ENCODE measurements around the gene FGR.
"Not testable (repeated sequence)": the region's sequence is repeated elsewhere in the genome, so short reads cannot be mapped to it uniquely, and the experiment has no call there.

The FGR gene

DNA sequence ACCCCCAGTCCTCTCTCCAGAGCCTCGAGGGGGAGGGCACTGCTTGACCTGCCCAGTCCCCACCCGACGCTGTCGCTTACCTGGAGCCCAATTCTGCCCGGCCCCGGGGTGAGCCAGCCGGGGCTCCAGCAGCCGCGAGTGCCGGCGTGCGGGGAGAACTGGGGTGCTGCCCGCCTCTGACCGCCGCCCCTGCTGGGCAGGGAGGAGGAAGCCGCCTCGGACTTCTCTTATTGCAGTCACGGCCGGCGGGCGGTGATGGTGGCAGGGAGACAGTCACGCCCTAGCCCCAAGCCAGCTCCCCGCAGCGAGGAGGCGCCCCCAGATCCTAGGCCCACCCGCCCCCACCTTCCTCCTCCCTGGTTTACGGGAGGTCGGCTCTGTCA is at the start of gene FGR:
Gene FGR, minus strand, starts transcription at position 201 of the 383 bp plus-strand sequence. CDS start 11,269 bp downstream, outside the sequence.
- ATAC-seq (no peak), DNase-seq (no peak)

DNA sequence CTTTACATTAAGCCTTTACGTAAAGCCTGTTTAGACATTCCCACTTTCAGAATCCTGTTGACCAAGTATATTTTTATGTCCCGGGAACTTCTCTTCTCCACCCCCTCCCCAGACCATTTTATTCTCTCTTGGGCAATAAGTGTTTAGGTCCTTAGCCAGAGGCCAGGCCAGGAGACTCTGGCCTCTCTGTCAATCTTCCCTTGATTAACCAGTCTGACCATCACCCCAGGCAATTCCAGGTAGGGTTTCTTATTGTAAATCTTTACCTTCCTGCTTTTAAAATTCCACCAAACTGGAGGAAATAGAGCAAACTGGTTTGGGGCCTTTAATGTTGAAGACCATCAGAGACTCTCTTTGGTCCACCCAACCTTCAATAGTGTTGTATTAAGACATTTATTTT is 49.2 kb upstream of the FGR start:
- no peak for ATAC-seq
- DNase-seq: no peak

DNA sequence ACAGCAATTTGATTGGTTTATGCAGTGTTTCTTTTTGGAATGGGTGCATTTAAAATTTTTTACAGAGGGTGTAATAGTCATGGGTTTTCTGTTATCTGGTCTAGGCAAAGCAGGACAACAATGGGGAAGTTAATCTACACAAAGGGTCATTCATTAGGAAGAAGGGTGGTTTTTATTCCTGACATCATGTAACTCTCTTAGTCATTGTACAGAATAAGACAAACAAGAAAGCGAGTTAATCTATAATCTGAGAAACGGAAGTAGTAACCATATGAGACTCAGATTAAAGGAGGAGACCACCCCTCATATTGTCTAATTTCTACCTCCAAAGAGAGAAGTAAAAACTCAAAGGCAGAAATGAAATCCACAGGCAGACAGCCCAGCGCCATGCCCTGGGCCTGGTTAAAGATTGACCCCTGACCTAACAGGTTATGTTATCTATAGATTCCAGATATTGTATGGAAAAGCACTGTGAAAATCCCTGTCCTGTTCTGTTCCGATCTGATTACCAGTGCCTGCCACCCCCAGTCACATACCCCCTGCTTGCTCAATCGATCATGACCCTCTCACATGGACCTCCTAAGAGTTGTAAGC is 47.5 kb upstream of the FGR start:
- DNase-seq (no peak), ATAC-seq (no peak)

DNA sequence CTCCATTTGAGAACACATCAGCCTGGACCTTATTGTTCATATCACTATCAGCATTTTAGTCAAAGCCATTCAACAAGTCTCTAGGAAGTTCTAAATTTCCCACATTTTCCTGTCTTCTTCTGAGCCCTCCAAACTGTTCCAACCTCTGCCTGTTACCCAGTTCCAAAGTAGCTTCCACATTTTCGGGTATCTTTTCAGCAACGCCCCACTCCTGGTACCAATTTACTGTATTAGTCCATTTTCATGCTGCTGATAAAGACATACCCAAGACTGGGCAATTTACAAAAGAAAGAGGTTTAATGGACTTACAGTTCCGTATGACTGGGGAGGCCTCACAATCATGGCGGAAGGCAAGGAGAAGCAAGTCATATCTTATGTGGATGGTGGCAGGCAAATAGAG is 46.6 kb upstream of the FGR start:
- DNase-seq, ATAC-seq: not testable (repeated sequence)

DNA sequence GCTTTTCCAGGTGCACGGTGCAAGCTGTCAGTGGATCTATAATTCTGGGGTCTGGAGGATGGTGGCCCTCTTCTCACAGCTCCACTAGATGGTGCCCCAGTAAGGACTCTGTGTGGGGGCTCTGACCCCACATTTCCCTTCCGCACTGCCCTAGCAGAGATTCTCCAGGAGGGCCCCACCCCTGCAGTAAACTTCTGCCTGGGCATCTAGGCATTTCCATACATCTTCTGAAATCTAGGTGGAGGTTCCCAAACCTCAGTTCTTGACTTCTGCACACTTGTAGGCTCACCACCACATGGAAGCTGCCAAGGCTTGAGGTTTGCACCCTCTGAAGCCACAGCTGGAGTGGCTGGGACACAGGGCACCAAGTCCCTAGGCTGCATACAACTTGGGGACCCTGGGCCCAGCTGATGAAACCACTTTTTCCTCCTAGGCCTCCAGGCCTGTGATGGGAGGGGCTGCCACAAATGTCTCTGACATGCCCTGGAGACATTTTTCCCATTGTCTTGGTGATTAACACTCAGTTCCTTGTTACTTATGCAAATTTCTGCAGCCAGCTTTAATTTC is 45.3 kb upstream of the FGR start:
- not testable (repeated sequence) for DNase-seq, ATAC-seq

DNA sequence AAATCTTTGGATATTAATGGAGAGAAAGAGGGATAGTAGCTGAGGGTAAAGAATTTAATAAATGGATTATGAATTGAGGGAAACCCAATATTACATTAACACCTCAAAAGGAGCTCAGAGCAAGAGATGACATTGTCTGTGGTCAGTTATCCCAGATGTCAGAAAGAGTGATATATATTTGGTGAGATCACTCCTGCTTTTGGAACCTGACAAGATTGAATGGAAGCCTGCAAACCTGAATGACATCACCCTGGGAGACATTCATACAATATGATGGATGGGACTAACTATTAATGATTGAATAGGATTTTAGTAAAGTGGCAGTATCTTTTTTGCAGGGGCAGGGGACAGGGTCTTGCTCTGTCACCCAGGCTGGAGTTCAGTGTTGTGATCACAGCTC is 43.8 kb upstream of the FGR start:
- no peak for DNase-seq
- no peak for ATAC-seq

DNA sequence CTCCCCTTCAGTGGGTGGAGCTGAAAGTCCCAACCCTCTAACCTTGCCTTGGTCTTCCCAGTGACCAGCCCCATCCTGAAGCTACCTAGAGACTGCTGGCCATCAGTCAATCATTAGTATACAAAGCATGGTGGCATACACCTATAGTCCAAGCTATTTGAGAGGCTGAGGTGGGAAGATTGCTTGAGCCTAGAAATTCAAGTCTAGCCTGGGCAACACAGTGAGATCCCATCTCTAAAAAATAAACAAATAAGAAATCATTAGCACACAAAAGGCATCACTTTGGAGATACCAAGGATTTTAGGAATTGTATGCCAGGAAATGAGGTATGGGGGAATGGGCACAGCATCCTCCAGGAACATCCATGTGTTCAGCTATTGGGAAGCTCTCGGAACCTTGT is 41.4 kb upstream of the FGR start:
- ATAC-seq (no peak), DNase-seq (no peak)

DNA sequence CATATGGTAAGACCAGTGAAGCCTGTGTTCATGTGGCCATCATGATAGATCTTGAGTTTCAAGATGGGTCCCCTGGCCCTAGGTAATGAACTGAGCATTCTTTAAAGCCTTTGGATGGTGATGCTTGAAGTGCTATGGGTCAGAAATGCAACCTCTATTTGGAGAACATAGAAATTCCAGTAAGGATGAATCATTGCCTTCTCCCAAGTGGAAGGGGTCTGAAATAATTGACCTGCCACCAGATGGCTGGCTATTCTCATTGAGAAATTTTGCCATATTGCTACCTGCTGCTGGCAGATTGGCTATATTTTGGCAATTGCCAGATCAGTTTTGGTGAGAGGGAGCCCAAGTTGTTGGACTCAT is 37.7 kb upstream of the FGR start:
- no peak for ATAC-seq
- no peak for DNase-seq

DNA sequence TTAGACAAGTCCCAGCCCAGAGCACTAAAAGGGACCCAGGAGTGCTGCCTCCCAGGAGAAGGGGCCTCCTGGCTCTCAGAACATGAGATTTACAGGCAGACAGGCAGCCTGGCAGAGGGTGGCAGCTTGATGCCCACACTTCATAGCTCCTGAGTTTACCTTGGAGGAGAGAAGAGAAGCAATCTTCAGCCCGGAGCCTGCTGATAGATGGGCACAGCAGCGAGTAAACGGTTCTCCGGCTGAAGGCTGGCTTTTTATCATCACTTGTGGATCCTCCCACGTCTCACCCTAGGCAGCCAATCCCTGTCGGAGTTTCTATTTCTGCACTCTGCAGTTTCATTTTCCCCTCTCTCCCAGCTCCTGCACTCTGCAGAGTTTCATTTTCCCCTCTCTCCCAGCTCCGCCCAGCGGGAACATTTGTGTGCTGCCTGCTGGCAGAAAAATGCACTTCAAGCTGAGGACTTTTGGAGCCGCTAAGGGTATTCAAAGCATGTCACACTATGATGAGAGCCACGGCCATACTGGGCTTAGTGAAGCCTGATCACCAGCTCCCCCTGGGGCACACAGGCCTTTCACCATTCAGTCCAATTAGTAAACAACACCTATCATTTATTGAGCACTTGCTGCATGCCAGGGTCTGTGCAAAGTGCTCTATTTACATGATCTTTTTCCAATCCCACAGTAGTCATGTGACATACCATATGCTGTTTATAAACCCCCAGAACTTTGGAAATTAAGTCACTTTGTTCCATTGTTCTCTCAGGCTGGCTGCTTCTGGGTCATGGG is 37.2 kb upstream of the FGR start, which contains the start of gene IFI6:
Gene IFI6, minus strand, starts transcription at position 229 of the 786 bp plus-strand sequence. CDS start 2,878 bp downstream, outside the sequence.
- ATAC-seq: peak; percentile 93

DNA sequence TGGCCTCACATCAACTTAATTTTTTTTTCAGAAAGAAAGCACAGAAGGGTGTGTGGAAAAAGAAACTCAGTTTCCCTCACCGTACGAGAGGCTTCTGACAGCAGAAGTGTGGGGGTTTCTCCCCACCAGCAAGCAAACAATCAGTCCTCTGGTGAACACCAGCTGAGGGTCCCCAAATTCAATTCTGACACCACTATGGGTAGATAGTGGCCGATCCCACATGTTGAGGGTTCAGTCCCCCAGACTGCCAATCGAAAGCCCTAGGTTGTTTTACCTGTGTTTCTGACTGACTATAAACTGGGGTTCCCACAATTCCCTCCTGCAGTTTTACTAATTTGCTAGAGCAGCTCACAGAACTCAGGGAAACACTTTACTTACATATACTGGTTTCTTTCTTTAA is 34.9 kb upstream of the FGR start:
- DNase-seq (no peak), ATAC-seq (no peak)

More for the DNA sequence above, 37.2 kb upstream of the FGR start, which contains the start of gene IFI6:
- peak; percentile 72 for DNase-seq

DNA sequence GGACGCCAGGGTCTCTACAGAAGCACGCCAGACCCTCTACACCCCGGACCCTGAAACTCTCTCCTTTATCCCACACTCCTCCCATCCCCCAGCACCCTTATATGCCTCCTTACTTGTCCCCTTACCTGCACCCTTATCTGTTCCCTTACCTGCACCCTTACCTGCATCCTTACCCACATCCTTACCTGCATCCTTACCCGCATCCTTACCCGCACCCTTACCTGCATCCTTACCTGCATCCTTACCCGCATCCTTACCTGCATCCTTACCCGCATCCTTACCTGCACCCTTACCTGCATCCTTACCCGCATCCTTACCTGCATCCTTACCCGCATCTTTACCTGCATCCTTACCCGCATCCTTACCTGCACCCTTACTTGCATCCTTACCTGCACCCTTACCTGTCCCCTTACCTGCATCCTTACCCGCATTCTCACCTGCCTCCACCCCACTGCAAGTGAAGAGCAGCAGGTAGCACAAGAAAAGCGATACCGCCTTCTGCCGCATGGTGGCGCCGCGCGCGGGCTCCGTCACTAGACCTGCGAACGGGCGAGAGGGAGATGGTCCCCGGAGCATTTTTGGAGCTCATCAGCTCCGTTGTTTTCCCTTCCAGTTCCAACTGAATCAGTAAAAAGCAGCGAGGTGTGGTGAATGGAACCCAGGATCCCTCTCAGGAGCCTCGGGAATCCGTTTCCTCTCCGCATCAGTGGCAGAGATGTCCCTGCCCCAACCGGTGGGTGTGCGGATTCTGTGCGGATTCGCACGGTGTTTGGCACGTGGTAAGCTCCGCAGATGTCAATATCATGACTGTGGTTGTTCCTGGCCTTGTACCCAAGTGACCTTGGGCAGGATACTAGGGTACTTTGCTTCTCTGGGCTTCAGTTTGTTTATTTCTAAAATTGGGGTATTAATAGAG is 34.1 kb upstream of the FGR start:
- ATAC-seq: peak; percentile 22

DNA sequence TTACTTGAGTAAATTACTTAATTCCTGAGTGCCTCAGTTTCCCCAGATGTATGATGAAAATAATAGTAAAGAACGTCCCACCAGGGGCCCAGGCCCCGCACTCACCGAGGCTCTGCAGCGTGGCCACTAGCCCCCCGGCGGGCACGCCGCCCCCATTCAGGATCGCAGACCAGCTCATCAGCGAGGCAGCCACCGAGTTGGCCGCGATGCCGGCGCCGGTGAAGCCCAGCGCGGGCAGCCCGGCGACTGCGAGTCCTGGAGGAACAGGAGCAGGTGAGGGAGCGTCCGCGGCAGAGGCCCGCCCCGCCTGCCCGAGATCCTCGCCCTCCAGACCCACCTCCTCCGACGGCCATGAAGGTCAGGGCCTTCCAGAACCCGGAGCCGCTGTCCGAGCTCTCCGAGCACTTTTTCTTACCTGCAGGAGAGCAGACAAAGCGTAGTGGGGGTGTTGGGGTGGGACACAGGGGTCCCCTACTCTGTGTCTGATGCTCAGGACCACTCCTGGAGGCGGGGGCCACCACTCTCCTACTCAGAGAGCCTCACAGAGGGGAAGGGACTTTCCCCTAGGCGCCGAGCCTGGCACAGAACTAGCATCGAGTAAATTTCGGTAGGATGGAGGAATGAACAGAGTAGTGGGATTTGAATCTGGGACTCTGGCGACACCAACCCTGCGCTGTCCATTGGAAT is 33.3 kb upstream of the FGR start:
- no peak for DNase-seq
- ATAC-seq: no peak

More for the DNA sequence above, 34.1 kb upstream of the FGR start:
- peak; percentile 93 for DNase-seq

DNA sequence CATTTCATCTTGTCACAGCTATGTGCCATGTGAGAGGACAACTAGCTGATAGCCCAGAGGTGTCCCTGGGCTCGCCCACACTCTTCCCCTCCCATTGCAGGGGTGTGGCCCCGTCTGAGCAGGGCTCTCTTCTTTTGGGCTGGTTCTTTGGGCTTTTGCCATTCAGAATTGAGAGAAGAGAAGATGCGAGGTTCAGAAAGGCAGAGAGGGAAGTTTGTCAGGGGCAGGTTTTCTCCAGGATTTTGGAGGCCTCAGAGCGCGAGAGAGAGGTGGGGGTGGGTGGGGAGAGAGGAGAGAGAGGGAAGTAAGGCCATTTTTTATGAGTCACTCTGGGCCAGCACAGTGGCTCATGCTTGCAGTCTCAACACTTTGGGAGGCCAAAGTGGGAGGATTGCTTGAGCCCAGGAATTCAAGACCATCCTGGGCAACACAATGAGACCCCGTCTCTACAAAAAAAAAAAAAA is 31.8 kb upstream of the FGR start:
- ATAC-seq (no peak), DNase-seq (no peak)

DNA sequence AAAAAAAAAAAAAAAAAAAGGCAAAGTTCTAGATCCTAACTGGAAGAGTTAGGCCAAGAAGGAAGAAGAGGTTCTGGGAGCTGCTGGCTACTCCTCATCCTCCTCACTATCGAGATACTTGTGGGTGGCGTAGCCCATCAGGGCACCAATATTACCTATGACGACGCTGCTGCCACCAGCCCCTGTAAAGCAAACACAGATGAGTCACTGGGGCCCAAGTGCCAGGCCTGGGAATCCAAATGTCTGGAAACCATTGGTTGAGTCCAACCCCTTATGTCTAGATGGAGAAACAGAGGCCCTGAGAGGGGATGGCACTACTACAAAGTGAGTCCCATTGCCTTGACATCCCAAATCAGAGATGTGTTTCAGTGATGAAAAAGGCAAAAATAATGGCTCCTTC is 31.3 kb upstream of the FGR start:
- ATAC-seq (no peak), DNase-seq (no peak)

DNA sequence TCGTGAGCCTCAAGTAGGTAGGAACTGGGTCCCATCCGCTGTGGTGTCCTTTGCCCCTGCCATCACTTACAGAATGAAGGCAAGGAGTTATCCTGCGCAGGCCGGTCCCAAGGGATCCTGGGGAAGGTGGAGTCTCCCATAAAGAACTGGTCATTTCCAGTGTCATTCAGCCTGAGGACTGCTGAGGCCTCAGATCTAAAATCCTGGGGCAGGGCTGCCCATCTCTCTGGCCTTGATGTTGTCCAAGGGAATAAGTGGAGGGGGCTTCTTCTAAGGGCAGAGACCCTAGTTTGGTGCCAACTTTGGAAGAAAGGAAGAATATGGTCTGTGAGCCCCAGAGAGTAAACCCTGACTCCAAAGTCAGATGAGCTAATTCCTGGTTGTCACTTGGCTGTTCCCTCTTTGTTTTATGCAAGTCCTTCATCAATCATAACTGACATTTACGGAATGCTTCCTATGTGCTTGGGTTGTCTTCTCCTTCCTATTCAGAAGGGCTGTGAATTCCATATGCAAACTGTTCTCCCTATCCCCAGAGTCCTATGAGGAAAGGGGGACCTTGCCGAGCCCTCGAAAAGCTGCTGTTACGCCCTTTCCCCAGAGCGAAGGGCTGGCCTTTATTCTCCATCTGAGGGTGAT is 30.1 kb upstream of the FGR start:
- ATAC-seq (no peak), DNase-seq (no peak)

DNA sequence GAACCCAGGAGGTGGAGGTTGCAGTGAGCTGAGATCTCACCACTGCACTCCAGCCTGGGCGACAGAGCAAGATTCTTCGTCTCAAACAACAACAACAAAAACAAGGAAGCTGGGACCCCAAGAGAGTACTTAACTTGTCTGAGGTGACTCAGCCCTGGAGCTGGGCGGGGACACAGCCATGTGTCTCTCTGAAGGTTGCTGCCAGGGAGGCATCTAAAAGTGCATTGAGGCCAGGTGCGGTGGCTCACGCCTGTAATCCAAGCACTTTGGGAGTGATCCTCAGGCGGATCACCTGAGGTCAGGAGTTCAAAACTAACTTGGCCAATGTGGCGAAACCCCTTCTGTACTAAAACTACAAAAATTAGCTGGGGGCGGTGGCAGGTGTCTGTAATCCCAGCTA is 29.3 kb upstream of the FGR start:
- ATAC-seq: no peak
- no peak for DNase-seq

DNA sequence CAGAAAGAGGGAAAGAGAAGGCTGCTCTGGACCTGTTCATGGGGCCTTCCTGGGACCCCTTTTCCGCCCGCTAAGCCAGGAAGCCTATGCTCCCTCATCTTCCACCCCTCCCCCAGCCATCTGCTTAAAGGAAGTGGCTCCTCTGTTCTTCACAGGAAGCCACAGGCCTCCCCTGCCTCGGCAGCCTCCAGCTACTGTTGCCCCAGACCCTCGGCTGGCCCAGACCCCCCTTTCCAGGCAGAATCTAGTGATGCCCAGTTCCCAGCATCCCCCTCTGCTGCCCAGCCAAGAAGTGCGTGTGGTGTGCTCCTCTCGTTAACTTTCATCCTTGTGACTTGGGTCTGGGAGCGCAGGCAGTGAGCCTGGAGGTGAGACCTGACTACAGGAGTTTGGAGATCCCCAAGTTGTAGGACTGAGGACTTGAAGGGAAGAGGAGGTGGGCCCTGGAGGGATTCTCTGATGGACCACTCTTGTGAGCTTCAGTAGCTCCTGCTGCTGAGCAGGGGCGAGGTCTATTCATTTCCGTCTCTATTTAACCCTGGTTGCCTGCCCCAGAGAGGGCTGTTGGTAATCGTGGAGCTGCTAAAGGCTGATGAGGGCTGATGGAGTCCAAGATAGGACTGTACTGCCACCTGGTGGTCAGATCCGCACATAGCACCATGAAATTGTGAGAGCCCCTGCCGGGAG is 27.9 kb upstream of the FGR start:
- peak; percentile 93 for DNase-seq
- ATAC-seq: peak; percentile 77

DNA sequence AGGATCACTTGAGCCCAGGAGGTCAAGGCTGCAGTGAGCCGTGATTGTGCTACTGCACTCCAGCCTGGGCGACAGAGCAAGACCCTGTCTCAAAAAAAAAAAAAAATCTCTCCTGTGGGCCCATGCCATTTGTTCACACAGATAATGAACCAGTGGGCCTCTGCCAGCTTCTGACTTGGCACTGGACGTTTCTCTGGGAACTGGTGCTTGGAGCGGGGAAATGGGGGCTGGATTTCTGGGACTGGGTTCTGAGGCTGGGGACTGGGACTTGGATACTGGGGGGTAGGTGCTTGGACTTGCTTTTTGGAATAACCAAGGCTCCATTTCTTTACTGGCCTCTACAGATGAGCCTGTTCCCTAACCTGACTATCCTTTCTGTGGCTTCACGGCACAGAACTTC is 27.3 kb upstream of the FGR start:
- DNase-seq (no peak), ATAC-seq (no peak)

DNA sequence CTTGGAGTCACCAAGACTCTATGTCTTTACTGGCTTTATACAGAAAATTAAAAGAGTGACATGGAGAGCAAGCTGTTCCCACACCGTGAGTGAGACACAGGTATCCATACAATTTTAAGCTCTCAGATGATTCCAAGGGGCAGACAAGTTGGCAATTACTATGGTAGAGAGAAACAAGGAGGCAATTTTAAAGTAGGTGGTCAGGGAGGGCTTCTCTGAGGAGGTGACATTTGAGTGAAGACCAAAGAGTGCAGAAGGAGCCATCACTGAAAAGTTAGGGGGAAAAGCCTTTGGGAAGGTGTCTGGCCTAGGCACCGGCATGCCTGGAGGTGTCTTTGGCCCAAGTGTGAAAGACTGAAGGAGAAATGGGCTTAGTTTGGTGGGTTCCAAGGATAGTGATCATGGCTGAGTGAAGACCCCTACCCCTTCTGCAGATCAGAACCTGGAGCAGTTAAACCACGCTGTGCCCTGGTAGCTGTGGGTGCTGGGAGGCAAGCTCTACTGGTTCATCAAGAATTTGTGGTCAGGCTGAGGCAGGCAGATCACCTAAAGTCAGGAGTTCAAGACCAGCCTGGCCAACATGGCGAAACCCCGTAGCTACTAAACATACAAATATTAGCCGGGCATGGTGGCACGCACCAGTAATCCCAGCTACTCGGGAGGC is 26.6 kb upstream of the FGR start:
- no peak for ATAC-seq
- DNase-seq: no peak

DNA sequence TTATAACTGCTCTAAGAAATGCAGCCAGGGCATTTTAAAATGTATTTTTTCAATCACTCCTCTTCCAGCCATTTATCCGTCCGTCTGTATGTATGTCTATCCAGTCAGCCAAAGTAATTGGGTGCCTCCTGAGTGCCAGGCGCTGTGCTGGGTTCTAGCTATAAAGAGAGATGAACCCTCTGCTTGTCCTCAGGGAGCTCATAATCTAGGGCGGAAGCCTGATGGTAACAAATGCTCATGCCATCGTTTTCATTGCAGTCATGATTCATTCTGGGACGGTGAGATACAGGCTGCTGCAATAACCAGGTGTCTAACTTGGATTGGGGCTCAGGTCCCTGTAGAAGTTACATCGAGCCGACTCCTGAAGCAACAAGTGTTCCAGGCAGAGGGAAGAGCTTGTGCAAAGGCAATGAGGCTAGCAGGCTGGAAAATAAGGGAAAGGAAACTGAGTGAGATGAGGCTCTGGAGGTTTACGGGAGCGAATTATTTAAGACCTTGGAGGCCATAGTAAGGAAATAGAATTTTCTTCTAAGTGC is 25.4 kb upstream of the FGR start:
- DNase-seq (no peak), ATAC-seq (no peak)

Data from stimulated activated naive CD8-positive, alpha-beta T cell treated with anti-CD3 and anti-CD28 coated beads, Interleukin-15, Interleukin-2, amounts not matched to agents 100 U/mL and 50 U/mL, for 24 hours (primary cell).